ENCODE results near the gene CABP7. TPM values are rescaled to one million over a fixed set of nuclear protein-coding genes. Genes with fewer than 3 reads are reported as not detected.

CABP7 gene
- total and polyA plus RNA-seq, 2 experiments from 2014 or later = 0.06 to 0.24 TPM

DNA sequence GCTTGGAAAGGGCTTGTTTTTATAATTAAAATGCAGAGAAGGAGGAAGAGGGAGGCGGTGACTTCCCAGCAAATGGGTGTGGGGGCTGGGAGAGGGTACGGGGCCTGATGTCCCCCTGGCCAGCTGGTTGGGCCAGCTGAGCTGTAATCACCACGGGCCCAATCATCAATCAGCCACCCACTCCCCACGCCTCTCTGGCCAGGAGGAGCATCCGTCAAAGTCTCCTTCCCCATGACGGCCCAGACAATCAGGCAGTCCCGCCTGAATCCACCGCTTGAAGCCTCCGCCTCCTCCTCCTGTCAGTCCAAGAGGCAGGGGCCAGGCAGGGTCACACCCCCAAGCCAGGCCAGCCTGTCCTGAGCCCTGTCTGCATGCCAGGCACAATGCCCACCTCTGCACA, 13.3 kb upstream of the CABP7 start:
- Mint-ChIP-seq H3K4me3 (no peak overlapping the region), H3K27ac (no peak overlapping the region), H3K9me3 (no peaks in the 10 kb centered on the region; the same call in 2 of the 3 replicates), H3K27me3 (ENCODE audit: insufficient read depth, low read depth, poor library complexity) (peaks cover 34% of the 10 kb centered on the region), H3K4me1 (peaks cover 38% of the 10 kb centered on the region), H3K36me3 (ENCODE audit: low read depth) (no peaks in the 10 kb centered on the region)
- no peaks in the 10 kb centered on the region for H3K36me3 ChIP-seq (ENCODE audit: insufficient read depth)
- peaks cover 37% of the 10 kb centered on the region for H3K4me1 ChIP-seq (ENCODE audit: insufficient read depth)
- no peaks in the 10 kb centered on the region for H3K79me2 ChIP-seq (replicated peaks; ENCODE audit: insufficient read depth)
- no peak overlapping the region for H3K27ac ChIP-seq (ENCODE audit: low read depth)
- no peak overlapping the region for H3K4me3 ChIP-seq
- no peaks in the 10 kb centered on the region for H3K9me2 ChIP-seq (ENCODE audit: insufficient read depth)
- no peaks in the 10 kb centered on the region for H3F3A ChIP-seq (replicated peaks; ENCODE audit: low read depth)
- peaks cover 22% of the 10 kb centered on the region for H3K27me3 ChIP-seq (ENCODE audit: insufficient read depth)
- DNase-seq (ENCODE audit: low spot score) (peak; percentile 69), ATAC-seq (peak; percentile 16)
- H2AFZ ChIP-seq = no peak overlapping the region
- peak overlapping the region; percentile 48; the same call in 1 of the 2 replicates for H3K4me2 ChIP-seq
- H4K20me1 ChIP-seq (replicated peaks; ENCODE audit: insufficient read depth) = no peaks in the 10 kb centered on the region; the same call in 1 of the 2 replicates
- TF ChIP-seq, protein P1, sequence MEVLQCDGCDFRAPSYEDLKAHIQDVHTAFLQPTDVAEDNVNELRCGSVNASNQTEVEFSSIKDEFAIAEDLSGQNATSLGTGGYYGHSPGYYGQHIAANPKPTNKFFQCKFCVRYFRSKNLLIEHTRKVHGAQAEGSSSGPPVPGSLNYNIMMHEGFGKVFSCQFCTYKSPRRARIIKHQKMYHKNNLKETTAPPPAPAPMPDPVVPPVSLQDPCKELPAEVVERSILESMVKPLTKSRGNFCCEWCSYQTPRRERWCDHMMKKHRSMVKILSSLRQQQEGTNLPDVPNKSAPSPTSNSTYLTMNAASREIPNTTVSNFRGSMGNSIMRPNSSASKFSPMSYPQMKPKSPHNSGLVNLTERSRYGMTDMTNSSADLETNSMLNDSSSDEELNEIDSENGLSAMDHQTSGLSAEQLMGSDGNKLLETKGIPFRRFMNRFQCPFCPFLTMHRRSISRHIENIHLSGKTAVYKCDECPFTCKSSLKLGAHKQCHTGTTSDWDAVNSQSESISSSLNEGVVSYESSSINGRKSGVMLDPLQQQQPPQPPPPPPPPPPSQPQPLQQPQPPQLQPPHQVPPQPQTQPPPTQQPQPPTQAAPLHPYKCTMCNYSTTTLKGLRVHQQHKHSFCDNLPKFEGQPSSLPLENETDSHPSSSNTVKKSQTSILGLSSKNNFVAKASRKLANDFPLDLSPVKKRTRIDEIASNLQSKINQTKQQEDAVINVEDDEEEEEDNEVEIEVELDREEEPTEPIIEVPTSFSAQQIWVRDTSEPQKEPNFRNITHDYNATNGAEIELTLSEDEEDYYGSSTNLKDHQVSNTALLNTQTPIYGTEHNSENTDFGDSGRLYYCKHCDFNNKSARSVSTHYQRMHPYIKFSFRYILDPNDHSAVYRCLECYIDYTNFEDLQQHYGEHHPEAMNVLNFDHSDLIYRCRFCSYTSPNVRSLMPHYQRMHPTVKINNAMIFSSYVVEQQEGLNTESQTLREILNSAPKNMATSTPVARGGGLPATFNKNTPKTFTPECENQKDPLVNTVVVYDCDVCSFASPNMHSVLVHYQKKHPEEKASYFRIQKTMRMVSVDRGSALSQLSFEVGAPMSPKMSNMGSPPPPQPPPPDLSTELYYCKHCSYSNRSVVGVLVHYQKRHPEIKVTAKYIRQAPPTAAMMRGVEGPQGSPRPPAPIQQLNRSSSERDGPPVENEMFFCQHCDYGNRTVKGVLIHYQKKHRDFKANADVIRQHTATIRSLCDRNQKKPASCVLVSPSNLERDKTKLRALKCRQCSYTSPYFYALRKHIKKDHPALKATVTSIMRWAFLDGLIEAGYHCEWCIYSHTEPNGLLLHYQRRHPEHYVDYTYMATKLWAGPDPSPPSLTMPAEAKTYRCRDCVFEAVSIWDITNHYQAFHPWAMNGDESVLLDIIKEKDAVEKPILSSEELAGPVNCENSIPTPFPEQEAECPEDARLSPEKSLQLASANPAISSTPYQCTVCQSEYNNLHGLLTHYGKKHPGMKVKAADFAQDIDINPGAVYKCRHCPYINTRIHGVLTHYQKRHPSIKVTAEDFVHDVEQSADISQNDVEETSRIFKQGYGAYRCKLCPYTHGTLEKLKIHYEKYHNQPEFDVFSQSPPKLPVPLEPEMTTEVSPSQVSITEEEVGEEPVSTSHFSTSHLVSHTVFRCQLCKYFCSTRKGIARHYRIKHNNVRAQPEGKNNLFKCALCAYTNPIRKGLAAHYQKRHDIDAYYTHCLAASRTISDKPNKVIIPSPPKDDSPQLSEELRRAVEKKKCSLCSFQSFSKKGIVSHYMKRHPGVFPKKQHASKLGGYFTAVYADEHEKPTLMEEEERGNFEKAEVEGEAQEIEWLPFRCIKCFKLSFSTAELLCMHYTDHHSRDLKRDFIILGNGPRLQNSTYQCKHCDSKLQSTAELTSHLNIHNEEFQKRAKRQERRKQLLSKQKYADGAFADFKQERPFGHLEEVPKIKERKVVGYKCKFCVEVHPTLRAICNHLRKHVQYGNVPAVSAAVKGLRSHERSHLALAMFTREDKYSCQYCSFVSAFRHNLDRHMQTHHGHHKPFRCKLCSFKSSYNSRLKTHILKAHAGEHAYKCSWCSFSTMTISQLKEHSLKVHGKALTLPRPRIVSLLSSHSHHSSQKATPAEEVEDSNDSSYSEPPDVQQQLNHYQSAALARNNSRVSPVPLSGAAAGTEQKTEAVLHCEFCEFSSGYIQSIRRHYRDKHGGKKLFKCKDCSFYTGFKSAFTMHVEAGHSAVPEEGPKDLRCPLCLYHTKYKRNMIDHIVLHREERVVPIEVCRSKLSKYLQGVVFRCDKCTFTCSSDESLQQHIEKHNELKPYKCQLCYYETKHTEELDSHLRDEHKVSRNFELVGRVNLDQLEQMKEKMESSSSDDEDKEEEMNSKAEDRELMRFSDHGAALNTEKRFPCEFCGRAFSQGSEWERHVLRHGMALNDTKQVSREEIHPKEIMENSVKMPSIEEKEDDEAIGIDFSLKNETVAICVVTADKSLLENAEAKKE (CRISPR knock-in tag; IDR thresholded peaks at IDR 0.05) = no peak
- TF ChIP-seq ZNF331 (CRISPR knock-in tag; IDR thresholded peaks at IDR 0.05; ENCODE audit: low read depth) (no peak), EZH2phosphoT487 (IDR thresholded peaks at IDR 0.05; ENCODE audit: unreplicated experiment) (no peak), POLR2AphosphoS5 (IDR thresholded peaks at IDR 0.05; ENCODE audit: low read depth) (no peak), ZNF114 (CRISPR knock-in tag; IDR thresholded peaks at IDR 0.05) (no peak), NANOG (IDR thresholded peaks at IDR 0.05; ENCODE audit: borderline replicate concordance) (no peak), EZH2 (IDR thresholded peaks at IDR 0.05; ENCODE audit: low read depth, unreplicated experiment) (no peak), JUNB (IDR thresholded peaks at IDR 0.05; ENCODE audit: unreplicated experiment) (no peak)
- TF ChIP-seq, protein P2, sequence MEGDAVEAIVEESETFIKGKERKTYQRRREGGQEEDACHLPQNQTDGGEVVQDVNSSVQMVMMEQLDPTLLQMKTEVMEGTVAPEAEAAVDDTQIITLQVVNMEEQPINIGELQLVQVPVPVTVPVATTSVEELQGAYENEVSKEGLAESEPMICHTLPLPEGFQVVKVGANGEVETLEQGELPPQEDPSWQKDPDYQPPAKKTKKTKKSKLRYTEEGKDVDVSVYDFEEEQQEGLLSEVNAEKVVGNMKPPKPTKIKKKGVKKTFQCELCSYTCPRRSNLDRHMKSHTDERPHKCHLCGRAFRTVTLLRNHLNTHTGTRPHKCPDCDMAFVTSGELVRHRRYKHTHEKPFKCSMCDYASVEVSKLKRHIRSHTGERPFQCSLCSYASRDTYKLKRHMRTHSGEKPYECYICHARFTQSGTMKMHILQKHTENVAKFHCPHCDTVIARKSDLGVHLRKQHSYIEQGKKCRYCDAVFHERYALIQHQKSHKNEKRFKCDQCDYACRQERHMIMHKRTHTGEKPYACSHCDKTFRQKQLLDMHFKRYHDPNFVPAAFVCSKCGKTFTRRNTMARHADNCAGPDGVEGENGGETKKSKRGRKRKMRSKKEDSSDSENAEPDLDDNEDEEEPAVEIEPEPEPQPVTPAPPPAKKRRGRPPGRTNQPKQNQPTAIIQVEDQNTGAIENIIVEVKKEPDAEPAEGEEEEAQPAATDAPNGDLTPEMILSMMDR (conservative IDR thresholded peaks at IDR 0.05; ENCODE audit: low read depth in 2 of 2) = no peak
